ENCODE measurements around the gene SLC7A14. TPM values are rescaled to one million over a fixed set of nuclear protein-coding genes. Genes with fewer than 3 reads are reported as not detected.

Gene SLC7A14
- total RNA-seq, 2 experiments from 2014 or later, result not detected

DNA sequence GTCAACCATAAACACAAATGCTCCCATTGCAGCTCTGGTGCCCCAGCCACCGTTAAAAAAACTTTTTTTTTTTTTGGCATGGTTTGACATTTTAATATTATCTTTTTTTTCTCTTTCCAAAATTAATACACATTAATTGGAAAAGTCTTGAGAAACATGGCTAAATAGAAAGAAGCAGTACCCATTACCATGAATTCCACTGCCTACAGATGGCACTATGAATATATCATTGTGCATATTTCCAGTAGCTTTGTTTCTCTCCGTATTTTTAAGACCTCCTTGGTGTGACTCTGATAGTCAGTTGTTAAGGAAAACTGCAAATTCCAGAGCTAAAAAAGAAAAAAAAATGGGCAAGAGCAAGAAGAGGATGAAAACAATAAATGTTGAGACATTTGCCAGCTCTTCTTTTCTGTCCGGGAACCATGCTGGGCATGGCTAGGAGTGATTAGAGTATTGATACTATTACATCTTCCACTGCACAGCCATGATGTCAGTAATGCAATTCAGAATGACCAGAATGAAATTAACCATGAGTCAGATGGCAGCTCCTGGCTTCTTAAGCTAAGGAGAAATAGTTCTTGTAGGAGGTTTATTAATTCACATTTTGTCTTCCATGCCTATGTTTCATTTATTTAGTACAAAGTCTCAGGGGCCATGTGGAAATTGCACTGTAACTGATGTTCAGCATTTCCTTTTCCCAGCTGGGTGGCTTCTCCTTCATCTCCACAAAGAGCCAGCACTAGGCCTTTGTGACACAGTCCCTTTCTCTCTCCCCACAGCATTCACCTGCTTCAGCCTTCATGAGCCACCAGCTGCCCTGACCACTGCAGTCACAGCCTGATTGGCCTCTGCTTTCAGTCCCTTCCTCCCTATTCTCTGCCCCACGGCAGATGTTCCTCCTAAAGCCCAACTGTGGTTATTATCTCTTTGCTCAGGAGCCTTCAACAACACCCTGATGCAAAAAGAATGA is 31.8 kb downstream of the SLC7A14 start:
- no peaks in the 10 kb centered on the region for H3K9me2 ChIP-seq (ENCODE audit: insufficient read depth, low read length)
- no peaks in the 10 kb centered on the region for H3K4me1 ChIP-seq (ENCODE audit: insufficient read depth, low read length, poor library complexity, severe bottlenecking)
- DNase-seq (ENCODE audit: low spot score), result no peak
- CTCF ChIA-PET (ENCODE audit: unreplicated experiment), result interaction anchor here (0.8 kb wide), 1 partner anchor 159 kb away, joined by 3 read pairs; no protein-coding TSS in a partner anchor
- intact Hi-C loops (cut with micrococcal nuclease; ENCODE audit: unreplicated experiment), result no loop called here
- POLR2A ChIA-PET, result interaction anchor here (0.7 kb wide), 1 partner anchor 9 kb away, joined by 3 read pairs; no protein-coding TSS in a partner anchor
- no peak overlapping the region for H3K4me3 ChIP-seq (ENCODE audit: low read depth, low read length, poor library complexity, severe bottlenecking)
- no peak overlapping the region for H3K27ac ChIP-seq (ENCODE audit: low read depth, low read length, poor library complexity, severe bottlenecking)
- H3K4me2 ChIP-seq (ENCODE audit: low read length), result no peak overlapping the region
- no peak for TF ChIP-seq EZH2phosphoT487 (IDR thresholded peaks at IDR 0.05; ENCODE audit: borderline replicate concordance, low read depth, low read length)
- TF ChIP-seq, protein P1, sequence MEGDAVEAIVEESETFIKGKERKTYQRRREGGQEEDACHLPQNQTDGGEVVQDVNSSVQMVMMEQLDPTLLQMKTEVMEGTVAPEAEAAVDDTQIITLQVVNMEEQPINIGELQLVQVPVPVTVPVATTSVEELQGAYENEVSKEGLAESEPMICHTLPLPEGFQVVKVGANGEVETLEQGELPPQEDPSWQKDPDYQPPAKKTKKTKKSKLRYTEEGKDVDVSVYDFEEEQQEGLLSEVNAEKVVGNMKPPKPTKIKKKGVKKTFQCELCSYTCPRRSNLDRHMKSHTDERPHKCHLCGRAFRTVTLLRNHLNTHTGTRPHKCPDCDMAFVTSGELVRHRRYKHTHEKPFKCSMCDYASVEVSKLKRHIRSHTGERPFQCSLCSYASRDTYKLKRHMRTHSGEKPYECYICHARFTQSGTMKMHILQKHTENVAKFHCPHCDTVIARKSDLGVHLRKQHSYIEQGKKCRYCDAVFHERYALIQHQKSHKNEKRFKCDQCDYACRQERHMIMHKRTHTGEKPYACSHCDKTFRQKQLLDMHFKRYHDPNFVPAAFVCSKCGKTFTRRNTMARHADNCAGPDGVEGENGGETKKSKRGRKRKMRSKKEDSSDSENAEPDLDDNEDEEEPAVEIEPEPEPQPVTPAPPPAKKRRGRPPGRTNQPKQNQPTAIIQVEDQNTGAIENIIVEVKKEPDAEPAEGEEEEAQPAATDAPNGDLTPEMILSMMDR (conservative IDR thresholded peaks at IDR 0.05; ENCODE audit: low read length), result peak; percentile 32; the same call in 1 of the 2 replicates
- no peaks in the 10 kb centered on the region for H3K79me2 ChIP-seq (ENCODE audit: insufficient read depth, low read depth, low read length)
- no peaks in the 10 kb centered on the region for H3K36me3 ChIP-seq (ENCODE audit: insufficient read depth, low read length)
- H2AFZ ChIP-seq (ENCODE audit: low read length), result no peak overlapping the region
- BruUV-seq (replicated peaks), result no TSS peak
- H3K9me3 ChIP-seq (ENCODE audit: low read length), result no peaks in the 10 kb centered on the region
- H4K20me1 ChIP-seq (ENCODE audit: insufficient read depth, low read length), result no peaks in the 10 kb centered on the region

DNA sequence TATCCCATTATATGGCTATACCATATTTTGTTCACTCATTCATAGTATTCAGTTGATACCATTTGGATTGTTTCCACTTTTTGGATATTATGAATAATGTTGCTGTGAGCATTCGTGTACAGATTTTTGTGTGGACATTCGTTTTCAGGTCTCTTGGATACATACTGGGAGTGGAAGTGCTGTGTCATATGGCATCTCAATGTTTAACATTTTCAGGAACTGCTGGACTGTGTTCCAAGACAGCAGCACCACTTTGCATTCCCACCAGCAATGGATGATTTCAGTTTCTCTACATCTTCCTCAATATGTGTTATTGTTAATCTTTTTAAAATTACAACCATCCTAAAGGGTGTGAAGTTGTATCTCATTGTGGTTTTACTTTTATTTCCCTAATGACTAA is 34.6 kb downstream of the SLC7A14 start:
- H3K4me1 ChIP-seq (ENCODE audit: insufficient read depth, low read length, poor library complexity, severe bottlenecking), result no peaks in the 10 kb centered on the region
- no peak overlapping the region for H3K4me2 ChIP-seq (ENCODE audit: low read length)
- H3K79me2 ChIP-seq (ENCODE audit: insufficient read depth, low read depth, low read length), result no peaks in the 10 kb centered on the region
- intact Hi-C loops (cut with micrococcal nuclease; ENCODE audit: unreplicated experiment), result no loop called here
- BruUV-seq (replicated peaks), result no TSS peak
- no peak overlapping the region for H3K27ac ChIP-seq (ENCODE audit: low read depth, low read length, poor library complexity, severe bottlenecking)
- ChIA-PET POLR2A (no interaction called here), CTCF (ENCODE audit: unreplicated experiment) (no interaction called here)
- H3K36me3 ChIP-seq (ENCODE audit: insufficient read depth, low read length), result no peaks in the 10 kb centered on the region
- no peak for TF ChIP-seq EZH2phosphoT487 (IDR thresholded peaks at IDR 0.05; ENCODE audit: borderline replicate concordance, low read depth, low read length)
- TF ChIP-seq, protein P1 (conservative IDR thresholded peaks at IDR 0.05; ENCODE audit: low read length), result no peak
- no peak overlapping the region for H2AFZ ChIP-seq (ENCODE audit: low read length)
- no peak overlapping the region for H3K4me3 ChIP-seq (ENCODE audit: low read depth, low read length, poor library complexity, severe bottlenecking)
- no peaks in the 10 kb centered on the region for H3K9me3 ChIP-seq (ENCODE audit: low read length)
- no peaks in the 10 kb centered on the region for H4K20me1 ChIP-seq (ENCODE audit: insufficient read depth, low read length)
- DNase-seq (ENCODE audit: low spot score), result no peak
- H3K9me2 ChIP-seq (ENCODE audit: insufficient read depth, low read length), result no peaks in the 10 kb centered on the region

DNA sequence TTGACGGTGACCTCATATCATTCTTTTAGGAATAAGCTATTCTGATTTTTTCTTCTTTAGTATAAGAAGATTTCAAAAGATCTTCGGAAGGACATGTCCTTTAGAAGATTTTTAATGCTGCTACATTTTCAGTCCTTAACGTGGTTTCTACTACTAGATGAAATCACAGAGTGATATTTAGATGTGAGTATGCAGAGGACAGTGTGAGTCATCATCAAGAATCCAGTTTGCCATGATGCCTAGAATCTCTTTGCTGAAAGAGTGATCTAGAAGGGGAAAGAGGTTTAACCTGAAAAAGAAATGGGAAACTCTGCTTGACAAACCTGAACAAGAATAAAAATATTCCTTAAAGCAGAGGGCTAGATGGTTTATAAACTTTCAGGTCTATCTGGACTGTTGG is 43.2 kb downstream of the SLC7A14 start:
- BruUV-seq (replicated peaks), result no TSS peak
- H2AFZ ChIP-seq (ENCODE audit: low read length), result no peak overlapping the region
- no peak overlapping the region for H3K4me3 ChIP-seq (ENCODE audit: low read depth, low read length, poor library complexity, severe bottlenecking)
- no peaks in the 10 kb centered on the region for H4K20me1 ChIP-seq (ENCODE audit: insufficient read depth, low read length)
- H3K4me1 ChIP-seq (ENCODE audit: insufficient read depth, low read length, poor library complexity, severe bottlenecking), result no peaks in the 10 kb centered on the region
- TF ChIP-seq, protein P1 (conservative IDR thresholded peaks at IDR 0.05; ENCODE audit: low read length), result no peak
- TF ChIP-seq EZH2phosphoT487 (IDR thresholded peaks at IDR 0.05; ENCODE audit: borderline replicate concordance, low read depth, low read length), result no peak
- H3K4me2 ChIP-seq (ENCODE audit: low read length), result no peak overlapping the region
- H3K79me2 ChIP-seq (ENCODE audit: insufficient read depth, low read depth, low read length), result no peaks in the 10 kb centered on the region
- ChIA-PET POLR2A (interaction anchor here (0.5 kb wide), 1 partner anchor 88 kb away, joined by 3 read pairs; no protein-coding TSS in a partner anchor), CTCF (ENCODE audit: unreplicated experiment) (no interaction called here)
- no peak for DNase-seq (ENCODE audit: low spot score)
- no peaks in the 10 kb centered on the region for H3K9me3 ChIP-seq (ENCODE audit: low read length)
- H3K27ac ChIP-seq (ENCODE audit: low read depth, low read length, poor library complexity, severe bottlenecking), result no peak overlapping the region
- no peaks in the 10 kb centered on the region for H3K36me3 ChIP-seq (ENCODE audit: insufficient read depth, low read length)
- H3K9me2 ChIP-seq (ENCODE audit: insufficient read depth, low read length), result no peaks in the 10 kb centered on the region
- intact Hi-C loops (cut with micrococcal nuclease; ENCODE audit: unreplicated experiment), result no loop called here
